Measurements from ENCODE around the gene RAB1B. TPM values are rescaled to one million over a fixed set of nuclear protein-coding genes. Genes with fewer than 3 reads are reported as not detected.
"Not testable (repeated sequence)": the region's sequence is repeated elsewhere in the genome, so short reads cannot be mapped to it uniquely, and the experiment has no call there.

RAB1B gene
- polyA plus RNA-seq, 4 donors: 125 to 205 (median 179) TPM

GRCh38 chr11:66317322-66317722 is 48.9 kb downstream of the RAB1B start:
- FAIRE-seq: no peak
- peaks cover 0 to 3% of the 10 kb centered on the region in 2 donors for H3K9me3 ChIP-seq (ENCODE audit: control insufficient read depth in 2 of 2, insufficient read depth in 1 of 2, low read depth in 1 of 2, low read length in 1 of 2)
- peak in 1 of 2 donors; percentile 32 for DNase-seq
- H3K36me3 ChIP-seq (ENCODE audit: control insufficient read depth in 3 of 3, insufficient read depth in 2 of 3, low read depth in 1 of 3, low read length in 3 of 3): peaks cover 0 to 4% (median 0%) of the 10 kb centered on the region in 3 donors
- H3K27me3 ChIP-seq (ENCODE audit: control insufficient read depth in 3 of 3, insufficient read depth in 3 of 3, low read length in 3 of 3): no peaks in the 10 kb centered on the region
- peak overlapping the region; percentile 38 to 90 (median 67) for H3K27ac ChIP-seq (ENCODE audit: low read depth in 1 of 3, low read length in 2 of 3)
- peaks cover 2 to 37% (median 3%) of the 10 kb centered on the region in 3 donors for H3K4me1 ChIP-seq (ENCODE audit: control insufficient read depth in 3 of 3, insufficient read depth in 2 of 3, low read depth in 1 of 3, low read length in 2 of 3)
- WGBS, 3 donors: 30 to 73% (median 43%) methylated on average over 11 to 14 of the region's 14 CpGs
- peak overlapping the region in 1 of 3 donors; percentile 5 for H3K4me3 ChIP-seq (ENCODE audit: low read depth in 1 of 3, low read length in 3 of 3)

- peak overlapping the region; percentile 38 to 90 (median 67) for H3K27ac ChIP-seq (ENCODE audit: low read depth in 1 of 3, low read length in 2 of 3)
- H3K36me3 ChIP-seq (ENCODE audit: control insufficient read depth in 3 of 3, insufficient read depth in 2 of 3, low read depth in 1 of 3, low read length in 3 of 3): peaks cover 0 to 4% (median 0%) of the 10 kb centered on the region in 3 donors
- FAIRE-seq (no peak), DNase-seq (peak; percentile 49 to 69)
- no peaks in the 10 kb centered on the region for H3K27me3 ChIP-seq (ENCODE audit: control insufficient read depth in 3 of 3, insufficient read depth in 3 of 3, low read length in 3 of 3)
- no peak overlapping the region for H3K4me3 ChIP-seq (ENCODE audit: low read depth in 1 of 3, low read length in 3 of 3)
- 34 to 61% (median 40%) methylated on average over 16 of the region's 16 CpGs for WGBS, 3 donors
- H3K4me1 ChIP-seq (ENCODE audit: control insufficient read depth in 3 of 3, insufficient read depth in 2 of 3, low read depth in 1 of 3, low read length in 2 of 3): peaks cover 2 to 33% (median 3%) of the 10 kb centered on the region in 3 donors
- H3K9me3 ChIP-seq (ENCODE audit: control insufficient read depth in 2 of 2, insufficient read depth in 1 of 2, low read depth in 1 of 2, low read length in 1 of 2): peaks cover 0 to 3% of the 10 kb centered on the region in 2 donors
These were observed 49.5 kb downstream of the RAB1B start for GRCh38 chr11:66317723-66318599.

GRCh38 chr11:66318600-66318970 is 50.1 kb downstream of the RAB1B start:
- H3K36me3 ChIP-seq (ENCODE audit: control insufficient read depth in 3 of 3, insufficient read depth in 2 of 3, low read depth in 1 of 3, low read length in 3 of 3): peaks cover 0 to 4% (median 0%) of the 10 kb centered on the region in 3 donors
- peak overlapping the region; percentile 34 to 90 (median 67) for H3K27ac ChIP-seq (ENCODE audit: low read depth in 1 of 3, low read length in 2 of 3)
- DNase-seq: no peak
- H3K4me1 ChIP-seq (ENCODE audit: control insufficient read depth in 3 of 3, insufficient read depth in 2 of 3, low read depth in 1 of 3, low read length in 2 of 3): peaks cover 0 to 27% (median 3%) of the 10 kb centered on the region in 3 donors
- H3K9me3 ChIP-seq (ENCODE audit: control insufficient read depth in 2 of 2, insufficient read depth in 1 of 2, low read depth in 1 of 2, low read length in 1 of 2): peaks cover 0 to 3% of the 10 kb centered on the region in 2 donors
- no peaks in the 10 kb centered on the region for H3K27me3 ChIP-seq (ENCODE audit: control insufficient read depth in 3 of 3, insufficient read depth in 3 of 3, low read length in 3 of 3)
- FAIRE-seq: no peak
- no peak overlapping the region for H3K4me3 ChIP-seq (ENCODE audit: low read depth in 1 of 3, low read length in 3 of 3)
- WGBS, 3 donors: 75 to 84% (median 83%) methylated on average over 3 of the region's 3 CpGs

GRCh38 chr11:66320289-66320688 is 51.9 kb downstream of the RAB1B start:
- H3K4me1 ChIP-seq (ENCODE audit: control insufficient read depth in 3 of 3, insufficient read depth in 2 of 3, low read depth in 1 of 3, low read length in 2 of 3): peaks cover 0 to 20% (median 3%) of the 10 kb centered on the region in 3 donors
- not testable (repeated sequence) for H3K27ac ChIP-seq (ENCODE audit: low read depth in 1 of 3, low read length in 2 of 3); H3K36me3 ChIP-seq (ENCODE audit: control insufficient read depth in 3 of 3, insufficient read depth in 2 of 3, low read depth in 1 of 3, low read length in 3 of 3); H3K4me3 ChIP-seq (ENCODE audit: low read depth in 1 of 3, low read length in 3 of 3); FAIRE-seq; DNase-seq; H3K27me3 ChIP-seq (ENCODE audit: control insufficient read depth in 3 of 3, insufficient read depth in 3 of 3, low read length in 3 of 3); H3K9me3 ChIP-seq (ENCODE audit: control insufficient read depth in 2 of 2, insufficient read depth in 1 of 2, low read depth in 1 of 2, low read length in 1 of 2)
- WGBS, 3 donors: 69 to 96% (median 95%) methylated on average over 1 to 2 of the region's 2 CpGs

DNA sequence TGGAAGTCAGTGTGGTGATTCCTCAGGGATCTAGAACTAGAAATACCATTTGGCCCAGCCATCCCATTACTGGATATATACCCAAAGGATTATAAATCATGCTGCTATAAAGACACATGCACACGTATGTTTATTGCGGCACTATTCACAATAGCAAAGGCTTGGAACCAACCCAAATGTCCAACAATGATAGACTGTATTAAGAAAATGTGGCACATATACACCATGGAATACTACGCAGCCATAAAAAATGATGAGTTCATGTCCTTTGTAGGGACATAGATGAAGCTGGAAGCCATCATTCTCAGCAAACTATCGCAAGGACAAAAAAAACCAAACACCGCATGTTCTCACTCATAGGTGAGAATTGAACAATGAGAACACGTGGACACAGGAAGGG is 52.3 kb downstream of the RAB1B start:
- not testable (repeated sequence) for H3K36me3 ChIP-seq (ENCODE audit: control insufficient read depth in 3 of 3, insufficient read depth in 2 of 3, low read depth in 1 of 3, low read length in 3 of 3); FAIRE-seq; H3K27me3 ChIP-seq (ENCODE audit: control insufficient read depth in 3 of 3, insufficient read depth in 3 of 3, low read length in 3 of 3); H3K27ac ChIP-seq (ENCODE audit: low read depth in 1 of 3, low read length in 2 of 3); DNase-seq; H3K4me3 ChIP-seq (ENCODE audit: low read depth in 1 of 3, low read length in 3 of 3); H3K9me3 ChIP-seq (ENCODE audit: control insufficient read depth in 2 of 2, insufficient read depth in 1 of 2, low read depth in 1 of 2, low read length in 1 of 2)
- 85 to 89% (median 89%) methylated on average over 6 of the region's 6 CpGs for WGBS, 3 donors
- H3K4me1 ChIP-seq (ENCODE audit: control insufficient read depth in 3 of 3, insufficient read depth in 2 of 3, low read depth in 1 of 3, low read length in 2 of 3): peaks cover 0 to 20% (median 3%) of the 10 kb centered on the region in 3 donors

- H3K9me3 ChIP-seq (ENCODE audit: control insufficient read depth in 2 of 2, insufficient read depth in 1 of 2, low read depth in 1 of 2, low read length in 1 of 2): peaks cover 0 to 3% of the 10 kb centered on the region in 2 donors
- no peak overlapping the region for H3K4me3 ChIP-seq (ENCODE audit: low read depth in 1 of 3, low read length in 3 of 3)
- H3K4me1 ChIP-seq (ENCODE audit: control insufficient read depth in 3 of 3, insufficient read depth in 2 of 3, low read depth in 1 of 3, low read length in 2 of 3): peaks cover 0 to 23% (median 3%) of the 10 kb centered on the region in 3 donors
- H3K27ac ChIP-seq (ENCODE audit: low read depth in 1 of 3, low read length in 2 of 3): no peak overlapping the region
- DNase-seq: no peak
- H3K36me3 ChIP-seq (ENCODE audit: control insufficient read depth in 3 of 3, insufficient read depth in 2 of 3, low read depth in 1 of 3, low read length in 3 of 3): no peaks in the 10 kb centered on the region
- no peaks in the 10 kb centered on the region for H3K27me3 ChIP-seq (ENCODE audit: control insufficient read depth in 3 of 3, insufficient read depth in 3 of 3, low read length in 3 of 3)
- 89 to 95% (median 90%) methylated on average over 4 of the region's 4 CpGs for WGBS, 3 donors
- FAIRE-seq: no peak
These were observed 53.2 kb downstream of the RAB1B start for GRCh38 chr11:66321606-66322005.

GRCh38 chr11:66322732-66323427 is 54.4 kb downstream of the RAB1B start:
- Histone ChIP-seq H3K27me3 (ENCODE audit: control insufficient read depth in 3 of 3, insufficient read depth in 3 of 3, low read length in 3 of 3) (no peaks in the 10 kb centered on the region), H3K27ac (ENCODE audit: low read depth in 1 of 3, low read length in 2 of 3) (no peak overlapping the region), H3K4me1 (ENCODE audit: control insufficient read depth in 3 of 3, insufficient read depth in 2 of 3, low read depth in 1 of 3, low read length in 2 of 3) (peaks cover 0 to 24% (median 0%) of the 10 kb centered on the region in 3 donors), H3K4me3 (ENCODE audit: low read depth in 1 of 3, low read length in 3 of 3) (no peak overlapping the region), H3K36me3 (ENCODE audit: control insufficient read depth in 3 of 3, insufficient read depth in 2 of 3, low read depth in 1 of 3, low read length in 3 of 3) (no peaks in the 10 kb centered on the region), H3K9me3 (ENCODE audit: control insufficient read depth in 2 of 2, insufficient read depth in 1 of 2, low read depth in 1 of 2, low read length in 1 of 2) (peaks cover 0 to 3% of the 10 kb centered on the region in 2 donors)
- FAIRE-seq (no peak), DNase-seq (no peak)
- WGBS, 3 donors: 77 to 82% (median 82%) methylated on average over 7 to 11 of the region's 11 CpGs

DNA sequence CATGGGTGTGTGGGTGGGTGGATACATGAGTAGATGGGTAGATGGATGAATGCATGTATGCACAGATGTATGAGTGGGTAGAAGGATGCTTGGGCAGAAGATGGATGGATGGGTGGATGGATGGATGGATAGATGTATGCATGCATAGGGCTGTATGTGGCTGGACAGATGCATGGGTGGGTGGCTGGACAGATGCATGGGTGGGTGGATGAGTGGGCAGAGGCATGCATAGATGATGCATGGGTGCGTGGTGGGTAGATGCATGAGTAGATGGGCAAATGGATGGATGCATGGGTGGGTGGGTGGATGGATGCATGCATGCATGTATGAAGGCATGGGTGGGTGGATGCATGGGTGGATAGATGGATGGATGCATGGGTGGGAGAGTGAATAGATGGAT is 55.2 kb downstream of the RAB1B start:
- Histone ChIP-seq H3K4me3 (ENCODE audit: low read depth in 1 of 3, low read length in 3 of 3) (no peak overlapping the region), H3K9me3 (ENCODE audit: control insufficient read depth in 2 of 2, insufficient read depth in 1 of 2, low read depth in 1 of 2, low read length in 1 of 2) (peaks cover 0 to 3% of the 10 kb centered on the region in 2 donors), H3K36me3 (ENCODE audit: control insufficient read depth in 3 of 3, insufficient read depth in 2 of 3, low read depth in 1 of 3, low read length in 3 of 3) (no peaks in the 10 kb centered on the region), H3K4me1 (ENCODE audit: control insufficient read depth in 3 of 3, insufficient read depth in 2 of 3, low read depth in 1 of 3, low read length in 2 of 3) (peaks cover 0 to 20% (median 0%) of the 10 kb centered on the region in 3 donors), H3K27me3 (ENCODE audit: control insufficient read depth in 3 of 3, insufficient read depth in 3 of 3, low read length in 3 of 3) (no peaks in the 10 kb centered on the region), H3K27ac (ENCODE audit: low read depth in 1 of 3, low read length in 2 of 3) (no peak overlapping the region)
- DNase-seq: no peak
- 96 to 100% (median 100%) methylated on average over 1 of the region's 1 CpG for WGBS, 3 donors
- FAIRE-seq: no peak
